HG02588 (cell line): Measurements from ENCODE around the gene CCNJL.
"Not testable (repeated sequence)": the region's sequence is repeated elsewhere in the genome, so short reads cannot be mapped to it uniquely, and the experiment has no call there.

Experiments used
- ATAC-seq: cut with Tn5 transposase; IDR thresholded peaks from one replicate; pipeline ENCODE4 v1.9.1; 2021; ENCODE audit warnings: mild to moderate bottlenecking, moderate library complexity; ENCODE audit not compliant: unreplicated experiment

The CCNJL gene

DNA sequence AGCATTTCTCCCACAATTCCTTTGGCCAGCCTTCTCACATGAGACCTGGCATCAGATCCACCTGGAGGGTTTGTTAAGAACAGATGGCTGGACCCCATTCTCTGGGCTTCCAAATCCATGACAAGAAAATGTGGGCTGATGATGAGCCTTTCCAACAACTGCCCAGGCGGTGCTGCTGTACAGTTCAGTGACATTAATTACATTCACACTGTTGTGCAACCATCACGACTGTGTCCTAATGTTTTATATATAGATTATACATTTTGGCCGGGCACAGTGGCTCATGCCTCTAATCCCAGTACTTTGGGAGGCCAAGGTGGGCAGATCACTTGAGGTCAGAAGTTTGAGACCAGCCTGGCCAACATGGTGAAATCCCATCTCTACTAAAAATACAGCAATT lies 22.4 kb upstream of the CCNJL start:
- not testable (repeated sequence) for ATAC-seq

GRCh38 chr5:160333721-160334120 lies 21.4 kb upstream of the CCNJL start:
- ATAC-seq = no peak

GRCh38 chr5:160330212-160330611 lies 17.8 kb upstream of the CCNJL start:
- ATAC-seq = no peak

DNA sequence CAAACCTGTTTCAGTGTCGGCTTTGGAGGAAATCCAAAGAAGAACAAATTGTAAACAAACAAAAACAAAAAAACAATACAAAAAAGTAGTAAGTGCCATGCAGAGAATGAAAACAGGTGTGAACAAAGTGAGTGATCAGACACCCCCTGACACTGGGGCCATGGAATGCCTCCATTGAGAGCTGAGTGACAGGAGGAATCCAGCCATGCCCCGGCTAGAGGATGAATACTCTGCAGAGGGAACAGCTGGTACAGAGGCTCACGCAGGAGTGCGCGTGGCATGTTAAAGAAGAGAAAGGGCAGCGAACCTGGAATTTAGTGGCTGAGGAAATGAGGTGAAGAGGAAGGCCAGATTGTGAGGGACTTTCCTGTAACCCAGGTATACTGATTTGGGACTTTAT lies 15.5 kb upstream of the CCNJL start:
- ATAC-seq = no peak

- ATAC-seq = no peak
Measured at GRCh38 chr5:160326981-160327380, 14.6 kb upstream of the CCNJL start.

DNA sequence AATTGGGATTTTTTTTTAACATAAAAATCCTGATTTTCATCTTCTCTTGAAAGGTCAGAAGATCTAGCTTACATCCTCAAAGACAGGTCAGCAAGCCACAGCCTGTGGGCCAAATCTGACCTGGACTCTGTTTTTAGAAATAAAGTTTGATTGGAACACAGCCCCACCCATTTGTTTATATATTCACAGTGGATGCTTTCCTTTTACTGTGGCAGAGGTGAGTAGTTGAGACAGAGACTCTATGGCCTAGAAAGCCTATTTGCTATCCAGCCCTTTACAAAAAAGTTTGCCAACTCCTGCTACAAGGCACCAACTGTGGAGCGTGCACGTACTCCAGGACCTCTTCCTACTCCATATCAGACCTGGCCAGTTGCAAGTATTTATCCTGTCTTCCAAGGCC lies 13.4 kb upstream of the CCNJL start:
- ATAC-seq = no peak

- ATAC-seq = no peak
Measured at GRCh38 chr5:160324886-160325285, 12.5 kb upstream of the CCNJL start.

GRCh38 chr5:160318409-160318808 lies 6.0 kb upstream of the CCNJL start:
- ATAC-seq = no peak

- ATAC-seq = no peak
Measured at GRCh38 chr5:160317434-160317833, 5.1 kb upstream of the CCNJL start.

- no peak for ATAC-seq
Measured at GRCh38 chr5:160315968-160316367, 3.6 kb upstream of the CCNJL start.

GRCh38 chr5:160312960-160313727 lies 780 bp upstream of the CCNJL start:
- no peak for ATAC-seq

- ATAC-seq = no peak
Measured at GRCh38 chr5:160311491-160312133, 752 bp downstream of the CCNJL start.

GRCh38 chr5:160310552-160311295 lies 1.6 kb downstream of the CCNJL start:
- ATAC-seq = no peak

DNA sequence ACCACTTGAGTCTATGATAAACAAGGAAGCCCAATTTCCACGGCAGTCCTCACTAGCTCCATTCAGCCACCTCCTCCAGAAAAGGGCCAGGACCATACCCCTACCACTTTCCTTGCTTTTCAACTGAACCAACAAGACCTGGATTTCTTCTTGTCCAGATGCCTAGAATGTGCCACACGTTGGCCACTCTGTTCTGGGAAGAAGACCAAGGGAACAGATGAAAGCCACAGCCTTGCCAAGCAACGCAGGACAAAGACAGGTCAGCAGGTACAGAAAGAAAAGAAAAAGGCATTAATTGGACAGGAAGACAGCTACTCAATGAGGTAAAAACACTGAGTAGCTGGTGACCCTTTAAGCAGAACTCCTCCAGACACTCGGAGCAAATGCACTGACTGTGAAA lies 2.2 kb downstream of the CCNJL start:
- ATAC-seq = no peak

DNA sequence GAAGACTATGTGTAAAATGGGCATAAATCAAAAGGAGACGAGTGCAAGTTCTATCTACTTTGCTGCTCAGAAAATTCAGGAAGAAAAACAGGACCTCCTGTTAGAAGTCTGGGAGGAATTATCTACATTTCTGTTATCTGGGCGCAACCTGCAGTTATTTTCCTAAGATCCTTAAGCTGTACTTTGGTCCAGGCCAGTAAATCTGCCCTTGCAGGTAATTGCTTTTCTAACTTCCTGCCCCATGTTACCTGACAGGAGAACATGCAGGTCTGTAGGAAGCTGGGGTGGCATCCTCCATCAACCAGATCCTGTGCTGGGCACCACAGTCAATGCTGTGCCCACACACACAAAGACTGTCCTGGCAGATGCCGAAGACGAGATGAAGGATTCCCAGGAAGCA lies 5.7 kb downstream of the CCNJL start:
- no peak for ATAC-seq

- no peak for ATAC-seq
Measured at GRCh38 chr5:160305319-160305718, 7.0 kb downstream of the CCNJL start.

DNA sequence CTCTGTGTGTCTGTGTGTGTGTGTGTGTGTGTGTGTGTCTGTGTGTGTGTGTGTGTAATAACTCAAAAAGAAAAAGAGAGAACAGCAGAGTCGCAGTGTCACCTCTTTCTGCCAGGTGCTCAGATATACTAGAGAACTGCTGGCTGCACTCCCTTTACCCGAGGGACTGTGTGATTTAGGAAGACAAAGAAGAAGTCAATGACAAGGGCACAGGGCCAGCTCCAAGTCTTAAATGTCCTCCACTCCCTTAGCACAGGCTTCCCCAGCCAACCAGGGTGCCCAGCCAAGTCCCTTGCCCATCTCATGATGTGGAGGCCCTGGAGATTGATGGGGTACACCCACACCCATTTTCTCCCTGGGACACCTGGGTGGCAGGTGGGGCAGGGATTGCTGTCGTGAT lies 8.7 kb downstream of the CCNJL start:
- ATAC-seq = no peak

DNA sequence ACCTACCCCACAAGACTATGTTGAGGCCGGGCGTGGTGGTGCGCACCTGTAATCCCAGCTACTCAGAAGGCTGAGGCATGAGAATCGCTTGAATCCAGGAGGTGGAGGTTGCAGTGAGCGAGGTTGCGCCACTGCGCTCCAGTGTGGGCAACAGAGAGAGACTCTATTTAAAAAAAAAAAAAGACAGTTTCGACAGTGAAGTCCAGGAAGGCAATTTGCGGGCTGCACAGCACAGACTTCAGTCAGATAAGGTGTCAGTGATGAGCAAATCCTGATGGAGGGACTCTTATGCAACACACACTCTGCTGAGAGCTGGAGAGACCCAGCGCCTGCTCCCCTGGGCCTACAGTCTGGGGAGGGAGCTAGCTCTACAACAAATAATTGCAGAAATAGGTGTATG lies 14.2 kb downstream of the CCNJL start:
- ATAC-seq = no peak

- no peak for ATAC-seq
Measured at GRCh38 chr5:160297776-160298175, 14.6 kb downstream of the CCNJL start.

GRCh38 chr5:160297004-160297403 lies 15.4 kb downstream of the CCNJL start:
- no peak for ATAC-seq

DNA sequence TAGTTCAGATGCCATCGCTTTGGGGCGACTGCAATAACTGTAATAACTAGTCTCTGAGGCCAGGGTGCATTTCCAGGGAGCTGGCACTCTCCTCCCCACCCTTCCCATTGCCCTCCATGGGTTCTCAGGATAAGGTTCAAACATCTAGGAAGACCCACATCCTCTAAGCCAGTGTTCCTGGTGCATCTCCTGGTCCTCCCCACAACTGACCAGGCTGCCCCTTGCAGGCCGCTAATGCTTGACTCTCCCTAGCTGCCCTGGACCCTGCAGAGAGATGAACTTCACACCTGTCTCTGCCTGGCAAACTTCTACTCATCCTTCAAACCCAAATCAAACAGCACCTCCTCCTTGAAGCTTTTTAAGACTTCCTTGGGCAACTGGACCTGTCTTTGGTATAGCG lies 15.9 kb downstream of the CCNJL start:
- ATAC-seq = no peak
